Thyroid gland (tissue), 4 donors: ENCODE measurements around the gene CYP21A2. TPM values are rescaled to one million over a fixed set of nuclear protein-coding genes. Genes with fewer than 3 reads are reported as not detected.

Experiments used
- DNase-seq, 2 donors: peaks; one replicate each; pipeline ENCODE4 v3.0.0-alpha.2; 2019
- H3K27ac ChIP-seq, 3 donors: fragments of 200-600 bp; sonication (generic); 1 replicate in 2 of 3; 2 replicates in 1 of 3; pipeline ENCODE4 v1.5.1; 2016 to 2019; ENCODE audit warnings: mild to moderate bottlenecking in 1 of 3, moderate library complexity in 1 of 3
- H3K27me3 ChIP-seq: fragments of 200-600 bp; sonication (generic); one replicate; pipeline ENCODE4 v1.5.1; 2019
- H3K36me3 ChIP-seq, 2 donors: fragments of 200-600 bp; sonication (generic); one replicate each; pipeline ENCODE4 v1.5.1; 2016 to 2019
- H3K4me1 ChIP-seq, 2 donors: fragments of 200-600 bp; sonication (generic); one replicate each; pipeline ENCODE4 v1.5.1; 2017 to 2019
- H3K4me3 ChIP-seq, 3 donors: fragments of 200-600 bp; sonication (generic); replicated peaks in 1 of 3; 1 replicate in 2 of 3; 2 replicates in 1 of 3; pipeline ENCODE4 v1.5.1; 2016; ENCODE audit warnings: mild to moderate bottlenecking in 1 of 3
- H3K9me3 ChIP-seq: fragments of 200-600 bp; sonication (generic); one replicate; pipeline ENCODE4 v1.5.1; 2017
- POLR2A ChIP-seq, 2 donors: fragments of 450-650 bp; IDR thresholded peaks; one replicate each; pipeline ENCODE4 v1.6.1; 2017; ENCODE audit warnings: antibody characterized with exemption in 2 of 2, mild to moderate bottlenecking in 2 of 2, moderate library complexity in 1 of 2
- WGBS, 2 donors: methylation state at CpG; one replicate each; pipeline ENCODE4 v1.1.5; 2017; 5-methylcytosine and 5-hydroxymethylcytosine counted together
- intact Hi-C: fragments of 100-400 bp; cut with DNase I; formaldehyde crosslinking; loops from one replicate; pipeline ENCODE4 v1.15.1; 2023
- total RNA-seq, 4 donors: library from RNA; depleted of rRNA; stranded (reverse); fragments of >200 nt; gene quantifications; one replicate each; pipeline ENCODE4 v1.2.3, GENCODE V29; 2016
- TF ChIP-seq, protein P1 (sequence below), 6 experiments: fragments of 200-600 bp in 3 of 6; fragments of 450-650 bp in 3 of 6; sonication (generic) in 3 of 6; IDR thresholded peaks; one replicate each; pipeline ENCODE4 v1.5.1; 2016 to 2019; ENCODE audit warnings: antibody characterized with exemption in 6 of 6, mild to moderate bottlenecking in 2 of 6, inconsistent platforms in 1 of 6, moderate library complexity in 1 of 6

CYP21A2 gene
- total RNA-seq, 4 donors from 2014 or later = 0.24 to 1.7 (median 0.33) TPM; not detected in 1

- no peaks in the 10 kb centered on the region for H3K4me1 ChIP-seq
- H3K4me3 ChIP-seq = no peak overlapping the region
- H3K9me3 ChIP-seq = no peaks in the 10 kb centered on the region
- no peak for TF ChIP-seq POLR2A (IDR thresholded peaks at IDR 0.05)
- TF ChIP-seq, protein P1, sequence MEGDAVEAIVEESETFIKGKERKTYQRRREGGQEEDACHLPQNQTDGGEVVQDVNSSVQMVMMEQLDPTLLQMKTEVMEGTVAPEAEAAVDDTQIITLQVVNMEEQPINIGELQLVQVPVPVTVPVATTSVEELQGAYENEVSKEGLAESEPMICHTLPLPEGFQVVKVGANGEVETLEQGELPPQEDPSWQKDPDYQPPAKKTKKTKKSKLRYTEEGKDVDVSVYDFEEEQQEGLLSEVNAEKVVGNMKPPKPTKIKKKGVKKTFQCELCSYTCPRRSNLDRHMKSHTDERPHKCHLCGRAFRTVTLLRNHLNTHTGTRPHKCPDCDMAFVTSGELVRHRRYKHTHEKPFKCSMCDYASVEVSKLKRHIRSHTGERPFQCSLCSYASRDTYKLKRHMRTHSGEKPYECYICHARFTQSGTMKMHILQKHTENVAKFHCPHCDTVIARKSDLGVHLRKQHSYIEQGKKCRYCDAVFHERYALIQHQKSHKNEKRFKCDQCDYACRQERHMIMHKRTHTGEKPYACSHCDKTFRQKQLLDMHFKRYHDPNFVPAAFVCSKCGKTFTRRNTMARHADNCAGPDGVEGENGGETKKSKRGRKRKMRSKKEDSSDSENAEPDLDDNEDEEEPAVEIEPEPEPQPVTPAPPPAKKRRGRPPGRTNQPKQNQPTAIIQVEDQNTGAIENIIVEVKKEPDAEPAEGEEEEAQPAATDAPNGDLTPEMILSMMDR (IDR thresholded peaks at IDR 0.05) = no peak
- 65 to 70% methylated on average over 14 of the region's 16 CpGs for WGBS, 2 donors
- peak overlapping the region in 1 of 3 donors; percentile 7 for H3K27ac ChIP-seq
- H3K27me3 ChIP-seq = no peaks in the 10 kb centered on the region
- H3K36me3 ChIP-seq = peaks cover 0 to 3% of the 10 kb centered on the region in 2 donors
- intact Hi-C loops = no loop called here
- DNase-seq = no peak
Observed at GRCh38 chr6:32070814-32071543, 32.8 kb downstream of the CYP21A2 start.

DNA sequence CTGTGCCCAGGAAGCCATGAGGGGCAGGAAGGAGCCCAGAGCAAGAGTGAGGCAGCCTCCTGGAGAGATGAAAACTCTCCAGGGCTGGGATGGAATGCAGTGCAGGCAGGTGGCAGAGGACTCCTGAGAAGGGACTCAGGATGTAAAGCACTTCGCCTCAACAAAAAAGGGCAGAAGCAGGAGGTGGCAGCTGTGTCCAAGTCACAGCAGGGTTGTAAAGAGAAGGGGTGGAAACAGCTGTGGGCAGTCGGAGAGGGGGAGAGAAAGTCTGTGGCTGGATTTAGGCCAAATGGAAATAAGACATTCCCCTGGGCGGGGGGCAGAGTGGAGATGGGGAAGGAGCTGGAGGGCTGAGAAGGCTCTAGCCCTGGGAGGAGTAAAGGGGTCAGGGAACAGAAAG, 34.9 kb downstream of the CYP21A2 start:
- Histone ChIP-seq H3K4me1 (no peaks in the 10 kb centered on the region), H3K4me3 (no peak overlapping the region), H3K9me3 (no peaks in the 10 kb centered on the region), H3K36me3 (peaks cover 0 to 3% of the 10 kb centered on the region in 2 donors), H3K27me3 (no peaks in the 10 kb centered on the region), H3K27ac (no peak overlapping the region)
- intact Hi-C loops = no loop called here
- 64 to 75% methylated on average over 3 of the region's 3 CpGs for WGBS, 2 donors
- TF ChIP-seq, protein P1 (IDR thresholded peaks at IDR 0.05) = no peak
- no peak for TF ChIP-seq POLR2A (IDR thresholded peaks at IDR 0.05)
- DNase-seq = no peak

DNA sequence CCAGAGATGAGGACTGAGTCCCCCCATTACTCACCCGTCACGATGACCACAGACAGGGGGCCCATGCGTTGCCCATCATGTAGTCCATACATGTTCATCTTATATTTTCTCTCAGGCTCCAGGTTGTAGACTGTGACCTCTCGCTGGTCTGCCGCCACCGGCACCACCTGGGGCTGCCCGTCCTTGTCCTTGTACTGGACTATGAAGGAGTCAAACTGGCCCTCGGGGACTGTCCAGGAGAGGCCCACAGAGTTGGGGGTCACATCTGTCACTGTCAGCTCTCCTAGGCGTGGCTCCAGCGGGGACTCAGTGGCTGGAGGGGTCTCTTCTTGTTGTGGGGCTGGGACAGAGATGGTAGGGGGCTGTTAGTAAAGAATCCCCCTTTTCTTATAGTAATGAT, 35.4 kb downstream of the CYP21A2 start:
- TF ChIP-seq POLR2A (IDR thresholded peaks at IDR 0.05) = no peak
- TF ChIP-seq, protein P1 (IDR thresholded peaks at IDR 0.05) = no peak
- H3K4me1 ChIP-seq = no peaks in the 10 kb centered on the region
- no peaks in the 10 kb centered on the region for H3K27me3 ChIP-seq
- H3K9me3 ChIP-seq = no peaks in the 10 kb centered on the region
- peaks cover 0 to 3% of the 10 kb centered on the region in 2 donors for H3K36me3 ChIP-seq
- intact Hi-C loops = no loop called here
- DNase-seq = no peak
- WGBS, 2 donors = 90 to 91% methylated on average over 10 of the region's 10 CpGs
- H3K4me3 ChIP-seq = no peak overlapping the region
- H3K27ac ChIP-seq = no peak overlapping the region

DNA sequence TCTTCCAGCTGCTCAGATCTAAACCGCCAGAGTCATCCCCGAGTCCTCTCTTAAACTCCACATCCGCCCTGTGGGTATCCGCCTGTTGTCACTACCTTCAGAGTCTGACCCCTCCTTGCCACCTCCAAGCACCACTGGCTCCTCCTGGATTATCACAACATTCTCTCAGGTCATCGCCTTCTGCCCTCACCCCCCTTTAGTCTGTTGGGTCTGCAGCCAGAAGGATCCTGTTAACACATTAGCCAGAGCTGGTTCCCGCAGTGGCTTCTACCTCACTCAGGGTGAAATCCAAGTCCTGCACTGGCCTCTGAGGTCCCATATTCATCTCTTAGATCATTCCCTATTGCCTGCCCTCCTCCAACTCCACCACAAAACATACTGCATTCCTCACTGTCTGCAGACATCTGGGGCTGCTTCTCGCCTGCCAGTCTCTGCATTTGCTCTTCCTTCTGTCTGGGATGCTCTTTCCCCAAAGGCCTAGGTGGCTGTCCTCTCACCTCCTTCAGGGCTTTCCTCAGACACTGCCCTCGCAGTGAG, 36.8 kb downstream of the CYP21A2 start:
- 85 to 87% methylated on average over 8 of the region's 8 CpGs for WGBS, 2 donors
- no peaks in the 10 kb centered on the region for H3K4me1 ChIP-seq
- intact Hi-C loops = no loop called here
- peaks cover 0 to 3% of the 10 kb centered on the region in 2 donors for H3K36me3 ChIP-seq
- H3K9me3 ChIP-seq = no peaks in the 10 kb centered on the region
- H3K4me3 ChIP-seq = no peak overlapping the region
- no peak for TF ChIP-seq POLR2A (IDR thresholded peaks at IDR 0.05)
- TF ChIP-seq, protein P1 (IDR thresholded peaks at IDR 0.05) = no peak
- H3K27me3 ChIP-seq = no peaks in the 10 kb centered on the region
- DNase-seq = no peak
- H3K27ac ChIP-seq = no peak overlapping the region

- 79 to 81% methylated on average over 3 of the region's 3 CpGs for WGBS, 2 donors
- Histone ChIP-seq H3K27me3 (no peaks in the 10 kb centered on the region), H3K36me3 (peaks cover 0 to 3% of the 10 kb centered on the region in 2 donors), H3K27ac (no peak overlapping the region), H3K9me3 (no peaks in the 10 kb centered on the region), H3K4me3 (no peak overlapping the region), H3K4me1 (no peaks in the 10 kb centered on the region)
- DNase-seq = no peak
- intact Hi-C loops = no loop called here
- TF ChIP-seq, protein P1 (IDR thresholded peaks at IDR 0.05) = no peak
- TF ChIP-seq POLR2A (IDR thresholded peaks at IDR 0.05) = no peak
Observed at GRCh38 chr6:32075781-32076180, 37.6 kb downstream of the CYP21A2 start.
